ENCODE results near the gene NUCB2. TPM values are rescaled to one million over a fixed set of nuclear protein-coding genes. Genes with fewer than 3 reads are reported as not detected.

NUCB2 gene
- total RNA-seq, 1 experiment from 2014 or later, result 27.6 TPM

GRCh38 chr11:17250561-17251350 is 25.8 kb upstream of the NUCB2 start:
- no peaks in the 10 kb centered on the region for H3F3A ChIP-seq (ENCODE audit: low read length, unreplicated experiment)
- H3K27me3 ChIP-seq (ENCODE audit: low read length), result no peaks in the 10 kb centered on the region
- CTCF ChIA-PET, result no interaction called here
- no peaks in the 10 kb centered on the region for H3K79me2 ChIP-seq (ENCODE audit: low read length)
- POLR2A ChIA-PET (ENCODE audit: unreplicated experiment), result no interaction called here
- H4K20me1 ChIP-seq (ENCODE audit: low read length), result no peaks in the 10 kb centered on the region
- H3K9ac ChIP-seq (ENCODE audit: low read length), result no peak overlapping the region
- ATAC-seq, result peak; percentile 40
- DNase-seq, result peak; percentile 12
- no peaks in the 10 kb centered on the region for H3K36me3 ChIP-seq (ENCODE audit: low read depth, low read length)
- H3K9me3 ChIP-seq (ENCODE audit: low read length), result no peaks in the 10 kb centered on the region
- no TSS peak for BruUV-seq (replicated peaks)
- no peak overlapping the region for H2AFZ ChIP-seq (ENCODE audit: low read length)
- TF ChIP-seq EZH2phosphoT487 (IDR thresholded peaks at IDR 0.05; ENCODE audit: borderline replicate concordance, low read length) (no peak), EZH2 (IDR thresholded peaks at IDR 0.05; ENCODE audit: low read length, unreplicated experiment) (no peak)
- TF ChIP-seq, protein P1, sequence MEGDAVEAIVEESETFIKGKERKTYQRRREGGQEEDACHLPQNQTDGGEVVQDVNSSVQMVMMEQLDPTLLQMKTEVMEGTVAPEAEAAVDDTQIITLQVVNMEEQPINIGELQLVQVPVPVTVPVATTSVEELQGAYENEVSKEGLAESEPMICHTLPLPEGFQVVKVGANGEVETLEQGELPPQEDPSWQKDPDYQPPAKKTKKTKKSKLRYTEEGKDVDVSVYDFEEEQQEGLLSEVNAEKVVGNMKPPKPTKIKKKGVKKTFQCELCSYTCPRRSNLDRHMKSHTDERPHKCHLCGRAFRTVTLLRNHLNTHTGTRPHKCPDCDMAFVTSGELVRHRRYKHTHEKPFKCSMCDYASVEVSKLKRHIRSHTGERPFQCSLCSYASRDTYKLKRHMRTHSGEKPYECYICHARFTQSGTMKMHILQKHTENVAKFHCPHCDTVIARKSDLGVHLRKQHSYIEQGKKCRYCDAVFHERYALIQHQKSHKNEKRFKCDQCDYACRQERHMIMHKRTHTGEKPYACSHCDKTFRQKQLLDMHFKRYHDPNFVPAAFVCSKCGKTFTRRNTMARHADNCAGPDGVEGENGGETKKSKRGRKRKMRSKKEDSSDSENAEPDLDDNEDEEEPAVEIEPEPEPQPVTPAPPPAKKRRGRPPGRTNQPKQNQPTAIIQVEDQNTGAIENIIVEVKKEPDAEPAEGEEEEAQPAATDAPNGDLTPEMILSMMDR (conservative IDR thresholded peaks at IDR 0.05; ENCODE audit: low read depth, low read length), result no peak
- no peak overlapping the region for H3K4me2 ChIP-seq (ENCODE audit: low read length)
- peaks cover under 1% of the 10 kb centered on the region; the same call in 1 of the 2 replicates for H3K4me1 ChIP-seq (ENCODE audit: insufficient read depth, low read length)
- intact Hi-C loops (cut with micrococcal nuclease), result no loop called here
- H3K27ac ChIP-seq (ENCODE audit: low read length), result no peak overlapping the region
- no peak overlapping the region for H3K4me3 ChIP-seq (ENCODE audit: low read length)
- H3K9me2 ChIP-seq (replicated peaks; ENCODE audit: low read length), result no peaks in the 10 kb centered on the region

- ChIA-PET POLR2A (ENCODE audit: unreplicated experiment) (no interaction called here), CTCF (no interaction called here)
- no peak for TF ChIP-seq EZH2 (IDR thresholded peaks at IDR 0.05; ENCODE audit: low read length, unreplicated experiment)
- TF ChIP-seq, protein P1 (conservative IDR thresholded peaks at IDR 0.05; ENCODE audit: low read depth, low read length), result no peak
- TF ChIP-seq EZH2phosphoT487 (IDR thresholded peaks at IDR 0.05; ENCODE audit: borderline replicate concordance, low read length), result no peak
- no peaks in the 10 kb centered on the region for H3K9me2 ChIP-seq (replicated peaks; ENCODE audit: low read length)
- no peaks in the 10 kb centered on the region for H4K20me1 ChIP-seq (ENCODE audit: low read length)
- BruUV-seq (replicated peaks), result no TSS peak
- no peak overlapping the region for H3K4me2 ChIP-seq (ENCODE audit: low read length)
- intact Hi-C loops (cut with micrococcal nuclease), result no loop called here
- no peaks in the 10 kb centered on the region for H3K79me2 ChIP-seq (ENCODE audit: low read length)
- H3K36me3 ChIP-seq (ENCODE audit: low read depth, low read length), result no peaks in the 10 kb centered on the region
- no peaks in the 10 kb centered on the region for H3F3A ChIP-seq (ENCODE audit: low read length, unreplicated experiment)
- no peak overlapping the region for H3K27ac ChIP-seq (ENCODE audit: low read length)
- DNase-seq (no peak), ATAC-seq (no peak)
- H3K27me3 ChIP-seq (ENCODE audit: low read length), result no peaks in the 10 kb centered on the region
- H3K4me1 ChIP-seq (ENCODE audit: insufficient read depth, low read length), result peaks cover 17% of the 10 kb centered on the region
- H2AFZ ChIP-seq (ENCODE audit: low read length), result no peak overlapping the region
- no peak overlapping the region for H3K4me3 ChIP-seq (ENCODE audit: low read length)
- H3K9ac ChIP-seq (ENCODE audit: low read length), result no peak overlapping the region
- no peaks in the 10 kb centered on the region for H3K9me3 ChIP-seq (ENCODE audit: low read length)
These were observed 23.8 kb upstream of the NUCB2 start for GRCh38 chr11:17252704-17253103.

- CTCF ChIA-PET, result no interaction called here
- H3K9ac ChIP-seq (ENCODE audit: low read length), result peak overlapping the region; percentile 32
- TF ChIP-seq EZH2phosphoT487 (IDR thresholded peaks at IDR 0.05; ENCODE audit: borderline replicate concordance, low read length), result no peak
- no peak for TF ChIP-seq EZH2 (IDR thresholded peaks at IDR 0.05; ENCODE audit: low read length, unreplicated experiment)
- TF ChIP-seq, protein P1 (conservative IDR thresholded peaks at IDR 0.05; ENCODE audit: low read depth, low read length), result no peak
These were observed 20.0 kb upstream of the NUCB2 start for GRCh38 chr11:17256512-17256911.

More at GRCh38 chr11:17256512-17256911, 20.0 kb upstream of the NUCB2 start:
- DNase-seq, result peak; percentile 89
- Histone ChIP-seq H3K27ac (ENCODE audit: low read length) (peak overlapping the region; percentile 85), H3K4me3 (ENCODE audit: low read length) (no peak overlapping the region), H3K9me3 (ENCODE audit: low read length) (no peaks in the 10 kb centered on the region), H3K9me2 (replicated peaks; ENCODE audit: low read length) (no peaks in the 10 kb centered on the region), H3K36me3 (ENCODE audit: low read depth, low read length) (no peaks in the 10 kb centered on the region), H4K20me1 (ENCODE audit: low read length) (no peaks in the 10 kb centered on the region), H3K27me3 (ENCODE audit: low read length) (no peaks in the 10 kb centered on the region), H3F3A (ENCODE audit: low read length, unreplicated experiment) (no peaks in the 10 kb centered on the region), H2AFZ (ENCODE audit: low read length) (no peak overlapping the region), H3K79me2 (ENCODE audit: low read length) (no peaks in the 10 kb centered on the region), H3K4me1 (ENCODE audit: insufficient read depth, low read length) (peaks cover 30% of the 10 kb centered on the region), H3K4me2 (ENCODE audit: low read length) (peak overlapping the region; percentile 43)
- ATAC-seq, result peak; percentile 94
- intact Hi-C loops (cut with micrococcal nuclease), result no loop called here
- BruUV-seq (replicated peaks), result no TSS peak
- POLR2A ChIA-PET (ENCODE audit: unreplicated experiment), result interaction anchor here (0.6 kb wide), 1 partner anchor 245 kb away, joined by 4 read pairs; no protein-coding TSS in a partner anchor

All from PC-3 (cell line).